ENCODE measurements around the gene MUC5AC.
"Not testable (repeated sequence)": the region's sequence is repeated elsewhere in the genome, so short reads cannot be mapped to it uniquely, and the experiment has no call there.

MUC5AC gene

DNA sequence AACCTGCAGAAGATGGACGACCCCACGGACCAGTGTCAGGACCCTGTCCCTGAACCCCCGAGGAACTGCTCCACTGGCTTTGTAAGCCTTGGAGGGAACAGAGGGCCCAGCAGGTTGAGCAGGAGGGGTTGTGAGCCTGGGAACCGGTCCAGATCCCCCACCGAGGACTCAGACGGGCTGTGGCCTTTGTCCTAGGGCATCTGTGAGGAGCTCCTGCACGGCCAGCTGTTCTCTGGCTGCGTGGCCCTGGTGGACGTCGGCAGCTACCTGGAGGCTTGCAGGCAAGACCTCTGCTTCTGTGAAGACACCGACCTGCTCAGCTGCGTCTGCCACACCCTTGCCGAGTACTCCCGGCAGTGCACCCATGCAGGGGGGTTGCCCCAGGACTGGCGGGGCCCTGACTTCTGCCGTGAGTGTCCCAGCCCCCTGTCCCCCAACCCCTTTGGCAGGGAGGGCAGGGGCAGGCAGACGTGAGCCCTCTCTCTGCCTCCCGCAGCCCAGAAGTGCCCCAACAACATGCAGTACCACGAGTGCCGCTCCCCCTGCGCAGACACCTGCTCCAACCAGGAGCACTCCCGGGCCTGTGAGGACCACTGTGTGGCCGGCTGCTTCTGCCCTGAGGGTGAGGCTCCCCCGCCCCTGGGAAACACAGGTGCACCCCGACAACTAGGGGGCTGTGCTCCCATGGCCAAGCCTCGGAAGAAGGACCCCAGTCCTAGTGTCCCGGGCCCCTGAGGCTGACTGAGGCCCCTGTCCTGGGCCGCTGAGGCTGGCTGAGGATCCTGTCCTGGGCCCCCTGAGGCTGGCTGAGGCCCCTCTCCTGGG, 6.4 kb downstream of the MUC5AC start:
- DNase-seq = no peak

DNA sequence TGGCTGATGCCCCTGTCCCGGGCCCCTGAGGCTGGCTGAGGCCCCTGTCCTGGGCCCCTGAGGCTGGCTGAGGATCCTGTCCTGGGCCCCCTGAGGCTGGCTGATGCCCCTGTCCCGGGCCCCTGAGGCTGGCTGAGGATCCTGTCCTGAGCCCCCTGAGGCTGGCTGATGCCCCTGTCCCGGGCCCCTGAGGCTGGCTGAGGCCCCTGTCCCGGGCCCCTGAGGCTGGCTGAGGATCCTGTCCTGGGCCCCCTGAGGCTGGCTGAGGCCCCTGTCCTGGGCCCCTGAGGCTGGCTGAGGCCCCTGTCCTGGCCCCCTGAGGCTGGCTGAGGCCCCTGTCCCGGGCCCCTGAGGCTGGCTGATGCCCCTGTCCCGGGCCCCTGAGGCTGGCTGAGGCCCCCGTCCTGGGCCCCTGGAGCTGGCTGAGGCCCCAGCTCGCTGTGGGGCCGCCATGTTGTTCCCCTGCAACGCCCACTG, 7.1 kb downstream of the MUC5AC start:
- DNase-seq = not testable (repeated sequence)

DNA sequence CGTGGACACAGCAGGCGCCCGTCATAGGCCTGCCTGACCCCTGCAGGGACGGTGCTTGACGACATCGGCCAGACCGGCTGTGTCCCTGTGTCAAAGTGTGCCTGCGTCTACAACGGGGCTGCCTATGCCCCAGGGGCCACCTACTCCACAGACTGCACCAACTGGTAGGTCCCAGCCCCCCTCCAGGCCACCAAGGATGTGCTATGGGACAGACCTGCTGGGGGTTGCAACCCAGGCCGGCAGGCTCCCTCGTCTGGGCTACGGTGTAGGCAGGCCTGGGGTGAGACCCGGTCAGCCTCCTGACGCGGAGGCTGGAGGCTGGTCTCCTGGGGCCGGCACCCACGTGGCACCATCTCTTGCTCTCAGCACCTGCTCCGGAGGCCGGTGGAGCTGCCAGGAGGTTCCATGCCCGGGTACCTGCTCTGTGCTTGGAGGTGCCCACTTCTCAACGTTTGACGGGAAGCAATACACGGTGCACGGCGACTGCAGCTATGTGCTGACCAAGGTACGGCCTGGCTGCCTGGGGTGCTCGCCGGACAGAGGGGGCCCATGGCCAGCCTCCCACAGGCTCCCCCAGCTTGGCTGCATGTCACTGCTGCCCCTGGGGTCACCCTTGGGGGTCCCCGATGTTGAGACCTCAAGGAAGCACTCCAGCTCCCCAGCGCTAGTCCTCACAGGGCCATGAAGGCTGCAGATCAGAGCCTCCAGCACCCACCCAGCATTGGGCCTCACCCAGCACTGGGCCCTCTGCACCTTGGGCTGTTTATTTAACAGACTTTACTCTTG, 7.7 kb downstream of the MUC5AC start:
- no peak for DNase-seq

DNA sequence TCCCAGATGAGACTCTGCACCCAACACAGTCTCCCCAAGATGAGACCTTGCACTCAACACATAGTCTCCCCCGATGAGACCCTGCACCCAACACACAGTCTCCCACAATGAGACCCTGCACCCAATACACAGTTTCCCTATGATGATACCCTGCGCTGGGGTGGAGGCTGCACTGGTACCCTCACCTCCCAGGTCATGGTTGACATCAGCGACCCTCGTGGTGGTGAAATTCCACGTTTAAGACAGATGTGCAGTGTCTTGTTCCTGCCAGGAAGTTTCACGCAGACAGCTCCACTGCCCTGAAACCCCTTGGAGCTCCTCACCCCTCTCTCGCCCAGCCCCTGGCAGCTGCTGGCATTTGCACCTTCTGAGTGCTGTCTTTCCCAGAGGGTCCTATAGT, 9.5 kb downstream of the MUC5AC start:
- no peak for DNase-seq

DNA sequence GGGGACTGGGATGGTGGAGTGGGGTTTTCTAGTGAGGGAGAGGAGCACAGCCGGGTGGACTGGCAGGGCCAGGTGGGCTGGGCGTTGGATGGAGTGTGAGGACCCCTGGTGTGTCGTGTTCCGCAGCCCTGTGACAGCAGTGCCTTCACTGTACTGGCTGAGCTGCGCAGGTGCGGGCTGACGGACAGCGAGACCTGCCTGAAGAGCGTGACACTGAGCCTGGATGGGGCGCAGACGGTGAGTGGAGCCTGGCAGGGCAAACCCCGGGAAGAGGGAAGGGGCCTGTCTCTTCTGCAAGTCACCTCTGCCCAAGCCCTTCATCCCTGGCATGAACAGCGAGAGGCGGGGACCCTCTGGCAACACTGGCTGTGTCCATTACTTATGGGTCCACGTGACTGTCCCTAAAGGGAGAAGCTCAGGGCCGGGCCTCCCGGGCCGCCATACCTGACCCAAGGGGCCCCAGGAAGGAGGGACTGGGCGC, 10.0 kb downstream of the MUC5AC start:
- no peak for DNase-seq

DNA sequence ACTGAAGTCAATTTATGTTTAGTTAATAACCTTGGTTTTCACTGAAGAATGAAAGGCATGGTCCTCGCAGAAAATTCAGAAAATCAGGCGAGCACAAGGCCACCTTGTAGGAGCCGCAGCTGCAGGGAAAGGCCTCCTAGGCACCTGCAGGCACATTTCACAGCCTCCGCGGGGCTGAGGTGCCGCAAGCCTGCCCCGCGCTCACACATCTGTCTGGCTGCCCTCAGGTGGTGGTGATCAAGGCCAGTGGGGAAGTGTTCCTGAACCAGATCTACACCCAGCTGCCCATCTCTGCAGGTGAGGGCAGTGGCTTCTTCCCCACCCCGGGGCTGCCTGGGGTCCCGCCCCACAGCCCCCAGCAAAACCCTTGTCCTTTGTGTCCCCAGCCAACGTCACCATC, 10.5 kb downstream of the MUC5AC start:
- no peak for DNase-seq

DNA sequence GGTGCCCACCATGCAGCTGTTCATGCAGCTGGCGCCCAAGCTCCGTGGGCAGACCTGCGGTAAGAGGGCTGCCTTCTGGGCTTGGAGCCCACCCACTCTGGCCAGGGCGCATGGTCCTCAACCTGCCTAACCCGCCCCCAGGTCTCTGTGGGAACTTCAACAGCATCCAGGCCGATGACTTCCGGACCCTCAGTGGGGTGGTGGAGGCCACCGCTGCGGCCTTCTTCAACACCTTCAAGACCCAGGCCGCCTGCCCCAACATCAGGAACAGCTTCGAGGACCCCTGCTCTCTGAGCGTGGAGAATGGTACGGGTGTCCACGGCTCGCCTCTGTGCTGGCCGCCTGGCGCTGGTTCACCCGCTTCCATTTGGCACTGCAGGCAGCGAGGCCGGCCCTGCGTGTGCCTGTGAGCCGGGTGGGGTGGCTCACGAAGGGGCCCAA, 11.0 kb downstream of the MUC5AC start:
- DNase-seq = no peak

DNA sequence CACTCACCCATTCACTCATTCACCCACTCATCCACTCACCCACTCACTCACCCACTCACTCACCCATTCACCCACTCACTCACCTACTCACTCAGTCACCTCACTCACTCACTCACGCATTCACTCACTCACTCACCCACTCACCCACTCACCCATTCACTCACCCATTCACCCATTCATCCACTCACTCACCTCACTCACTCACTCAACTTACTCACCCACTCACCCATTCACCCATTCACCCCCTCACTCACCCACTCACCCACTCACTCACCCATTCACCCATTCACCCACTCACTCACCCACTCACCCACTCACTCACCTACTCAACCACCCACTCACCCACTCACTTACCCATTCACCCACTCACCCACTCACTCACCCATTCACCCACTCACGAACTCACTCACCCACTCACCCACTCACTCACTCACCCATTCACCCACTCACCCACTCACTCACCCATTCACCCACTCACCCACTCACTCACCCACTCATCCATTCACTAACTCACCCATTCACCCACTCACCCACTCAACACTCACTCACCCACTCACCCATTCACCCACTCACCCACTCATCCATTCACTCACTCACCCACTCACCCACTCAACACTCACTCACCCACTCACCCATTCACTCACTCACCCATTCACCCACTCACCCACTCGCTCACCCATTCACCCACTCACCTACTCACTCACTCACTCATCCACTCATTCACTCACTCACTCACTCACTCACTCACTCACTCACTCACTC, 13.7 kb downstream of the MUC5AC start:
- no peak for DNase-seq

DNA sequence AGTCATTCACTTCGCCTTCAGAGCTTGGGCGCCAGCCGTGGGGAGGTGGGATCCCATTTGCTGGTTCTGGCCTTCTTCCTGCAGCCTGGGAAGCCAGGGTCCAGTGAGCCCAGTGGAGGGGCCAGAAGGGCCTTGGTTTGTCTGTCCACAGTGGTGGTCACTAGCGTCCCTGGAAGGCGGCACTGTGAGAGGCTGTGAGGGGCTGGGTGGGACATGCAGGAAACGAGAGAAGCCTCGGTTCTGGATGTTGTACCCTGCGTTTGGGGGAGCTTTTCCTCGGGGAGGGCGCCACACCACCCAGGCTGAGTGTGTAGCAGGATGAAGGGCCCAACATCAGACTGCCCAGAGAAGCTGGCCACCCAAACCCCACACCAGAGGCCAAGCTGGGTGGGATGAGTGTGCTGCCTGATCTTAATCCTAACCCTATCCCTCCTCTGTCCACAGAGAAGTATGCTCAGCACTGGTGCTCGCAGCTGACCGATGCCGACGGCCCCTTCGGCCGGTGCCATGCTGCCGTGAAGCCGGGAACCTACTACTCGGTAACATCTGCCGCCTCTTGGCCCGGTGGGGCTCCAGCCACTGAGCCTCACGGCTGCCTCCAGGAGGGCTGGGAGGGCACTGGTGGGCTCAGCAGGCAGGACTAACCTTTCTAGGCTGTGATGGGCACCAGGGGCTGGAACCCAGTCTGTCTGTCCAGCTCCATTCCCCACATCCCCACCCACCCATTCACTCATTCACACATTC, 14.4 kb downstream of the MUC5AC start:
- no peak for DNase-seq

DNA sequence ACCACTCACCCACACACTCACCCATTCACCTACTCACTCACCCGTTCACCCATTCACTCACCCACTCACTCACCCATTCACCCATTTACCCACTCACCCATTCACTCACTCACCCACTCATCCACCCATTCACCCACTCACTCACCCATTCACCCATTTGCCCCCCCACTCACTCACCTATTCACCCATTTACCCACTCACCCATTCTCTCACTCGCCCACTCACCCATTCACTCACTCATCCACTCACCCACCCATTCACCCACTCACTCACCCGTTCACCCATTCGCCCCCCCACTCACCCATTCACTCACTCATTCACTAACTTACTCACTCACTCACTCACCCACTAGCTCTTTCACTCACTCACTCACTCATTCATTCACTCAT, 15.0 kb downstream of the MUC5AC start:
- no peak for DNase-seq

DNA sequence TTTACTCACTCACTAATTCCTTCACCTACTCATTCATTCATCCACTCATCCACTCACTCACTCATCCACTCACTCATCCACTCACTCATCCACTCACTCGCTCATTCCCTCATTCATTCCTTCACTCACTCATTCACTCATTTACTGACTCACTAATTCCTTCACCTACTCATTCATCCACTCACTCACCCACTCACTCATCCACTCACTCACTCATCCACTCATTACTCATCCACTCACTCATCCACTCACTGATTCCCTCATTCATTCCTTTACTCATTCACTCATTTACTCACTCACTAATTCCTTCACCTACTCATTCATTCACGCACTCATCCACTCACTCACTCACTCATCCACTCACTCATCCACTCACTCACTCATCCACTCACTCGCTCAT, 15.6 kb downstream of the MUC5AC start:
- not testable (repeated sequence) for DNase-seq

DNA sequence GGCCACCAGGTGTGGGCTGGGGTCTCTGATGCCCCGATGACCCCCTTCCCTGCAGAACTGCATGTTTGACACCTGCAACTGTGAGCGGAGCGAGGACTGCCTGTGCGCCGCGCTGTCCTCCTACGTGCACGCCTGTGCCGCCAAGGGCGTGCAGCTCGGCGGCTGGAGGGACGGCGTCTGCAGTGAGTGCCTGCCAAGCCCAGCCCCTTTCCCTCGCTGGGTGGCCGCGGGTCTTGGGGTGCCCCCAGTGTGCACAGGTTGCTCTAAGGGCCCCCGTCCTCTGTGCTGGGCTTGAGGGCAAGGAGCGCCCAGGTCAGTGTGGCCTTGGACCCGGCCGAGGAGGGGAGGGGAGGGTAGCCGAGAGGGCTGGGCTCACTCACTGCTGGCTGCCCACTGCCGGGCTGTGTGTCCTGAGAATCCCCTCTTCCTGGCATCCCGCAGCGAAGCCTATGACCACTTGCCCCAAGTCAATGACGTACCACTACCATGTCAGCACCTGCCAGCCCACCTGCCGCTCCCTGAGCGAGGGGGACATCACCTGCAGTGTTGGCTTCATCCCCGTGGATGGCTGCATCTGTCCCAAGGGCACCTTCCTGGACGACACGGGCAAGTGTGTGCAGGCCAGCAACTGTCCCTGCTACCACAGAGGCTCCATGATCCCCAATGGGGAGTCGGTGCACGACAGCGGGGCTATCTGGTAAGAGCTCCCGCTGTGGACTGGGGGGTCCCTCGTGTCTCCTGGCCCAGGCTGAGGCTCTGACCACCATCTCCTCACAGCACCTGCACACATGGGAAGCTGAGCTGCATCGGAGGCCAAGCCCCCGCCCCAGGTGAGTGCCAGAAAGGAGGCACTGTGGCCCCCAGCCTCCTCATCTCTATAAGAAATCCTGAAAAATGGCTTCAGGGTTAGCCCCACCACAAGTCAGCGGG, 17.0 kb downstream of the MUC5AC start:
- DNase-seq = no peak

DNA sequence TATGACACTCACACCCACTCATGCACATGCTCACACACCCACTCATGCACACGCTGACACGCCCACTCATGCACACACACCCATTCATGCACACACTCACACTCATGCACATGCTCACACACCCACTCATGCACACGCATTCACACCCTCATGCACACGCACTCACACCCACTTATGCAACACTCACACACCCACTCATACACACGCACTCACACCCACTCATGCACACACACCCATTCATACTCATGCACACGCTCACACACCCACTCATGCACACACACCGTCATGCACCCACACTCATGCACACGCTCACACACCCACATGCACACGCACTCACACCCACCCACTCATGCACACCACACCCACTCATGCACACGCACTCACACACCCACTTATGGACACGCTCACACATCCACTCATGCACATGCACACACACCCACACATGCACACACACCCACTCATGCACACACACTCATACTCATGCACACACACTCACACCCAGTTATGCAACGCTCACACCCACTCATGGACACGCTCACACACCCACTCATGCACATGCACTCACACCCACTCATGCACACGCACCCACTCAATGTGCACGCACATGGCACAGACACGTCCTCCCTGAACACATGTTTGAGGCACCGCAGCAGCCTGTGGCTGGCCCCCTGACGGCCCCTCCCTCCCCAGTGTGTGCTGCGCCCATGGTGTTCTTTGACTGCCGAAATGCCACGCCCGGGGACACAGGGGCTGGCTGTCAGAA, 17.9 kb downstream of the MUC5AC start:
- DNase-seq = no peak

DNA sequence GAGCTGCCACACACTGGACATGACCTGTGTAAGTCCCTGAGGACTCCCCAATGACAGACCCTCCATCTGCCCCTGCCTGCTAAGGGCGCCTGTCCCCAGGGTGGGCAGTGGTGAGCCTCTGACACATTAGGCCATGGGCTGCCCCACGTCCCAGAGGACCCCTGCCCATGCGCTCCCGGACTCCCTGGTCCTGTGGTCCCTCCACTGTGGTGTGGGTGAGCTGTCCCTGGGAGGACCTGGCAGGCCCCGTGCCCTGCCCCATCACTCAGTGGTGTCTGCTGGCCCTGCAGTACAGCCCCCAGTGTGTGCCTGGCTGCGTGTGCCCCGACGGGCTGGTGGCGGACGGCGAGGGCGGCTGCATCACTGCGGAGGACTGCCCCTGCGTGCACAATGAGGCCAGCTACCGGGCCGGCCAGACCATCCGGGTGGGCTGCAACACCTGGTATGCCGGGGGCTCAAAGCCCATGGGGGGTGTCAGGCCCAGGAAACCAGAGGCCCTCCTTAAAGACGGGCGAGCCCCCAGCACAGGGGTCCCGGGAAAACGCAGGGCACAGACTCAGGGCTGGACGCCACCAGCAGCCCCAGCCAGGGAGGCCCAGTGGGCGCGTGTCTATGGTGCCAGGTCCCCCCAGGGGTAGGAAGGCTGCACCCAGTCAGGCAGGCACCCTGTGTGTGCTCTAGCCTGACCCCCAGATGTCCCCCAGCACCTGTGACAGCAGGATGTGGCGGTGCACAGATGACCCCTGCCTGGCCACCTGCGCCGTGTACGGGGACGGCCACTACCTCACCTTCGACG, 18.7 kb downstream of the MUC5AC start:
- DNase-seq = no peak

DNA sequence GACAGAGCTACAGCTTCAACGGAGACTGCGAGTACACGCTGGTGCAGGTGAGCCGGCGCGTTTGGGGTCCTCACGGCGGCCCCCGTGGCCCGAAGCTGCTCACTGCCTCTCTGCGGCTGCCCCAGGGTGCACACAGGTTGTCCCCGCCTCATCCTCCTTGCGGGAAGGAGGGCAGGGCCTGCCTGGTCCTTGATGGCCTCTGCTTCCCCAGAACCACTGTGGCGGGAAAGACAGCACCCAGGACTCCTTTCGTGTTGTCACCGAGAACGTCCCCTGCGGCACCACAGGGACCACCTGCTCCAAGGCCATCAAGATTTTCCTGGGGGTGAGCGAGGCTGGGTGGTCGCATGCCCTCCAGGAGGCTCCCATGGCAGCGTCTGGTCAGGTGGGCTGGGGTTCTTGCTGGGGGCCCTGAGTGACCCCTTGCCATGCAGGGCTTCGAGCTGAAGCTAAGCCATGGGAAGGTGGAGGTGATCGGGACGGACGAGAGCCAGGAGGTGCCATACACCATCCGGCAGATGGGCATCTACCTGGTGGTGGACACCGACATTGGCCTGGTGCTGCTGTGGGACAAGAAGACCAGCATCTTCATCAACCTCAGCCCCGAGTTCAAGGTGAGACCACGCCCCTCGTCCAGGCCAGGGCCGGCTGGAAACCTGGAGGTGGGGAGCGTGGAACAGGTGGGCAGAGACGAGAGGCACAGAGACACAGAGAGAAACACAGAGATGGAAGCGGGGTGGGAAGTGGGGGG, 19.4 kb downstream of the MUC5AC start:
- no peak for DNase-seq

DNA sequence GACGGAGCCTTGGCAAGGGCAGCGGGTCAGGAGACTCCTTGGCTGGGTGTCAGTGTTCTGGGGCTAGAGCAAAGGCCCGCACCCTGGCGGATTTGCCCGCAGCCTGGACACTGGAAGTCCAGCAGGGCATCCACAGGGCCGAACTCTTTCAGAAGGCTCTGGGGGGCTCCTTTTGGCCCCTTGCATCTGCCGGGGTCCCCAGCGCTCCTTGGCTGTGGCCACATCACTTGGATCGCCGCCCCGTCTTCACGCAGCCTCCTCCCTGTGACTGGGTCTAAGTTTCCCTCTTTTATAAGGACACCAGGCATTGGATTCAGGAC, 20.0 kb downstream of the MUC5AC start:
- no peak for DNase-seq

DNA sequence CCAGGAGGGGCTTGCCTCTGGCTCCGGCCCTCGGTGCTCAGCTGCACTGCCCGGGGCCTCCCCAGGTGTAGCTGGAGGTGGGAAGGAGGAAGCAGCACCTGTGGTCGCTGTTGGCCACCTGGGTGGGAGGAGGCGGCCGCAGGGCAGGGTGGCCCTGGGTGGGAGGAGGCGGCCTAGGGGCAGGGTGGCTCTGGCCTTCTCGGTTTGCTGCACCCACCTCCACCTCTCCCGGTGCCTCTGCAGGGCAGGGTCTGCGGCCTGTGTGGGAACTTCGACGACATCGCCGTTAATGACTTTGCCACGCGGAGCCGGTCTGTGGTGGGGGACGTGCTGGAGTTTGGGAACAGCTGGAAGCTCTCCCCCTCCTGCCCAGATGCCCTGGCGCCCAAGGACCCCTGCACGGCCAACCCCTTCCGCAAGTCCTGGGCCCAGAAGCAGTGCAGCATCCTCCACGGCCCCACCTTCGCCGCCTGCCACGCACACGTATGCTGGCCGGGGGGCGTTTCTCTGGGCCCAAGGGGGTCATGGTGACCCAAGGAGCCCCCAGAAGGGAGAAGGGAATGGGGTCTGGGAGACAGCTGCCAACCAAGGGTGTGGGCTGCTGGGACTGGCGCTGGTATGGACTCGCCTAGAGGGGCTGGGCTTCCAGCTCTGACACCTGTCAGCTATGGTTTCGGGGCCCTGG, 20.6 kb downstream of the MUC5AC start:
- DNase-seq = no peak

DNA sequence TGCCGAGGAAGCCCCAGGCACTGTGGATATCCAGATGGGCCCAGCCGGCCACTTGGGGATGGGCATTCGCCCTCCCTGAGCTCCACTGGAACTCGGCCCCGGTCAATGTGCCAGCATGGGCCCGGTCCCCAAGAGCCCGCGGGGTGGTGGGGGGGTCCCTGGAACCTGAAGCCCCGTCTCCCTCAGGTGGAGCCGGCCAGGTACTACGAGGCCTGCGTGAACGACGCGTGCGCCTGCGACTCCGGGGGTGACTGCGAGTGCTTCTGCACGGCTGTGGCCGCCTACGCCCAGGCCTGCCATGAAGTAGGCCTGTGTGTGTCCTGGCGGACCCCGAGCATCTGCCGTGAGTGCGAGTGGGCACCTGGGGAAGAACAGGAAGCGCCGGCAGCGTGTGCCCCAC, 21.2 kb downstream of the MUC5AC start:
- no peak for DNase-seq
